ENCODE results near the gene MAPK8IP3. TPM values are rescaled to one million over a fixed set of nuclear protein-coding genes. Genes with fewer than 3 reads are reported as not detected.

MAPK8IP3 gene
- total RNA-seq (10 to 100 TPM; 22.6 to 31.6 (median 24.9) TPM), polyA plus RNA-seq (10 to 100 TPM; 11.7 to 17.0 (median 13.4) TPM)
- long read RNA-seq, donor 1, partial matches to known transcripts = 4 of 4 reads
- long read RNA-seq, donor 1, other reads (novel, unspliced or antisense) = 0 of 4 reads
- long read RNA-seq, donor 2, partial matches to known transcripts = 4 of 11 reads
- long read RNA-seq, donor 2, other reads (novel, unspliced or antisense) = 7 of 11 reads

GRCh38 chr16:1705688-1706385 lies at the start of gene MAPK8IP3:
MAPK8IP3 (plus strand) TSS chr16:1706195; CDS start chr16:1706340, 145 bp downstream.
- intact Hi-C loops (cut with DNase I) = loop anchor here (5.0 to 10.0 kb wide), 4 partner anchors 66 to 329 kb away; partner anchors contain the start of genes CRAMP1 (in 2 of the 2), IFT140 (in 2 of the 2), EME2 (in 1 of the 2) and MRPS34 (in 1 of the 2)
- 0 to 1% (median 1%) methylated on average over 40 to 79 of the region's 79 CpGs for WGBS, 3 donors

GRCh38 chr16:1656808-1657617 lies 49.0 kb upstream of the MAPK8IP3 start:
- WGBS, 3 donors = 86 to 92% (median 90%) methylated on average over 24 of the region's 24 CpGs
- Histone ChIP-seq H3K27me3 (ENCODE audit: insufficient read depth in 3 of 3, low read length in 2 of 3) (no peaks in the 10 kb centered on the region), H3K27ac (no peak overlapping the region), H3K36me3 (ENCODE audit: insufficient read depth in 1 of 2, low read depth in 1 of 2) (peaks cover 10 to 94% of the 10 kb centered on the region in 2 donors), H3K4me3 (no peak overlapping the region), H3K4me1 (no peaks in the 10 kb centered on the region), H3K9me3 (no peaks in the 10 kb centered on the region)
- ATAC-seq (no peak), DNase-seq (no peak)
- intact Hi-C loops (cut with DNase I) = no loop called here
- no peak for TF ChIP-seq CTCF (IDR thresholded peaks at IDR 0.05)

More at GRCh38 chr16:1705688-1706385, at the start of gene MAPK8IP3:
- no peaks in the 10 kb centered on the region for H3K27me3 ChIP-seq (ENCODE audit: insufficient read depth in 3 of 3, low read length in 2 of 3)
- H3K36me3 ChIP-seq (ENCODE audit: insufficient read depth in 1 of 2, low read depth in 1 of 2) = peaks cover 2 to 12% of the 10 kb centered on the region in 2 donors
- peaks cover 29% of the 10 kb centered on the region for H3K4me1 ChIP-seq
- peak within 1 kb of the TSS; percentile 99 for H3K27ac ChIP-seq
- peak; percentile 91 to 96 for DNase-seq
- H3K9me3 ChIP-seq = no peaks in the 10 kb centered on the region
- ATAC-seq = peak; percentile 91 to 93 (median 92)
- peak; percentile 98 for TF ChIP-seq CTCF (IDR thresholded peaks at IDR 0.05)
- H3K4me3 ChIP-seq = peak within 1 kb of the TSS; percentile 96

GRCh38 chr16:1657841-1658240 lies 48.2 kb upstream of the MAPK8IP3 start:
- TF ChIP-seq CTCF (IDR thresholded peaks at IDR 0.05) = no peak

GRCh38 chr16:1659031-1659430 lies 47.0 kb upstream of the MAPK8IP3 start:
- no peak overlapping the region for H3K4me3 ChIP-seq
- no peak for TF ChIP-seq CTCF (IDR thresholded peaks at IDR 0.05)
- H3K4me1 ChIP-seq = no peaks in the 10 kb centered on the region
- H3K27ac ChIP-seq = no peak overlapping the region
- intact Hi-C loops (cut with DNase I) = no loop called here
- no peak for ATAC-seq
- 90 to 95% (median 92%) methylated on average over 5 of the region's 5 CpGs for WGBS, 3 donors
- H3K36me3 ChIP-seq (ENCODE audit: insufficient read depth in 1 of 2, low read depth in 1 of 2) = peaks cover 15 to 96% of the 10 kb centered on the region in 2 donors
- DNase-seq = no peak
- H3K9me3 ChIP-seq = no peaks in the 10 kb centered on the region
- no peaks in the 10 kb centered on the region for H3K27me3 ChIP-seq (ENCODE audit: insufficient read depth in 3 of 3, low read length in 2 of 3)

More at GRCh38 chr16:1657841-1658240, 48.2 kb upstream of the MAPK8IP3 start:
- no peaks in the 10 kb centered on the region for H3K27me3 ChIP-seq (ENCODE audit: insufficient read depth in 3 of 3, low read length in 2 of 3)
- H3K27ac ChIP-seq = no peak overlapping the region
- no peak overlapping the region for H3K4me3 ChIP-seq
- H3K36me3 ChIP-seq (ENCODE audit: insufficient read depth in 1 of 2, low read depth in 1 of 2) = peaks cover 15 to 96% of the 10 kb centered on the region in 2 donors
- DNase-seq = no peak
- H3K9me3 ChIP-seq = no peaks in the 10 kb centered on the region
- ATAC-seq = no peak
- WGBS, 3 donors = 92 to 94% (median 93%) methylated on average over 12 to 13 of the region's 13 CpGs
- intact Hi-C loops (cut with DNase I) = no loop called here
- H3K4me1 ChIP-seq = no peaks in the 10 kb centered on the region

Data from psoas muscle (tissue), 8 donors.